ENCODE data around the gene KLHL21. TPM values are rescaled to one million over a fixed set of nuclear protein-coding genes. Genes with fewer than 3 reads are reported as not detected.

KLHL21 gene
- total and polyA plus RNA-seq, 9 of the 15 experiments (the other 6 are each of a cell fraction or from before 2014, with no cell fraction given): 2.1 to 42.1 (median 17.5) TPM

Small RNA genes lying within 50 kb of the gene (small RNA-seq; reads per million reads assigned to genes)
- gene RNU6-731P: not detected

Other genes starting within 250 kb of the KLHL21 start
Only the 7 nearest of the 12 such genes appear.
- gene PLEKHG5, start 111.2 kb downstream of the KLHL21 start, total RNA-seq (2014; rRNA removed): 0.05 and 0.20 TPM in 2 replicates
- gene PLEKHG5, start 111.2 kb downstream of the KLHL21 start, total RNA-seq (2014; rRNA removed; fragmentation: Illumina TruSeq; extraction: Trizol): 0.04 TPM in 1 of 2 replicates, not detected in the other
- not detected in 2 replicates for gene PLEKHG5, start 111.2 kb downstream of the KLHL21 start, total RNA-seq (2015; rRNA removed; fragmentation: Illumina TruSeq; extraction: Trizol)
- 0.29 TPM in 2 replicates for gene PLEKHG5, start 111.2 kb downstream of the KLHL21 start, total RNA-seq (2021)
- 0.11 and 0.16 TPM in 2 replicates for gene PLEKHG5, start 111.2 kb downstream of the KLHL21 start, polyA plus RNA-seq (2011; rRNA removed)
- gene PLEKHG5, start 111.2 kb downstream of the KLHL21 start, polyA plus RNA-seq (2014; fragmentation: Illumina TruSeq; extraction: Trizol): 0.07 and 0.12 TPM in 2 replicates
- gene PLEKHG5, start 111.2 kb downstream of the KLHL21 start, polyA plus RNA-seq (2014; fragmentation: Nextera tagmentation; extraction: Ambion mirVana): not detected
- 0.13 and 0.26 TPM in 2 replicates for gene PLEKHG5, start 111.2 kb downstream of the KLHL21 start, polyA plus RNA-seq (2014; rRNA removed)
- 47.3 and 58.4 TPM in 2 replicates for gene NOL9, start 48.4 kb downstream of the KLHL21 start, total RNA-seq (2014; rRNA removed)
- gene NOL9, start 48.4 kb downstream of the KLHL21 start, total RNA-seq (2014; rRNA removed; fragmentation: Illumina TruSeq; extraction: Trizol): 62.5 and 63.6 TPM in 2 replicates
- gene NOL9, start 48.4 kb downstream of the KLHL21 start, total RNA-seq (2015; rRNA removed; fragmentation: Illumina TruSeq; extraction: Trizol): 52.8 and 56.5 TPM in 2 replicates
- 76.5 and 79.3 TPM in 2 replicates for gene NOL9, start 48.4 kb downstream of the KLHL21 start, total RNA-seq (2021)
- 52.3 and 52.7 TPM in 2 replicates for gene NOL9, start 48.4 kb downstream of the KLHL21 start, polyA plus RNA-seq (2011; rRNA removed)
- 25.8 and 30.1 TPM in 2 replicates for gene NOL9, start 48.4 kb downstream of the KLHL21 start, polyA plus RNA-seq (2014; fragmentation: Illumina TruSeq; extraction: Trizol)
- gene NOL9, start 48.4 kb downstream of the KLHL21 start, polyA plus RNA-seq (2014; fragmentation: Nextera tagmentation; extraction: Ambion mirVana): 10 to 100 TPM in 1 of 2 experiments, 1 to 10 TPM in 1; 5.6 to 10.1 TPM
- 35.6 and 40.0 TPM in 2 replicates for gene NOL9, start 48.4 kb downstream of the KLHL21 start, polyA plus RNA-seq (2014; rRNA removed)
- not detected in 2 replicates for gene TAS1R1, start 47.6 kb downstream of the KLHL21 start, total RNA-seq (2014; rRNA removed)
- gene TAS1R1, start 47.6 kb downstream of the KLHL21 start, total RNA-seq (2014; rRNA removed; fragmentation: Illumina TruSeq; extraction: Trizol): not detected in 2 replicates
- gene TAS1R1, start 47.6 kb downstream of the KLHL21 start, total RNA-seq (2015; rRNA removed; fragmentation: Illumina TruSeq; extraction: Trizol): not detected in 2 replicates
- not detected in 2 replicates for gene TAS1R1, start 47.6 kb downstream of the KLHL21 start, total RNA-seq (2021)
- gene TAS1R1, start 47.6 kb downstream of the KLHL21 start, polyA plus RNA-seq (2011; rRNA removed): 0.04 and 0.06 TPM in 2 replicates
- gene TAS1R1, start 47.6 kb downstream of the KLHL21 start, polyA plus RNA-seq (2014; fragmentation: Illumina TruSeq; extraction: Trizol): not detected in 2 replicates
- not detected for gene TAS1R1, start 47.6 kb downstream of the KLHL21 start, polyA plus RNA-seq (2014; fragmentation: Nextera tagmentation; extraction: Ambion mirVana)
- not detected in 2 replicates for gene TAS1R1, start 47.6 kb downstream of the KLHL21 start, polyA plus RNA-seq (2014; rRNA removed)
- gene ZBTB48, start 22.9 kb downstream of the KLHL21 start, total RNA-seq (2014; rRNA removed): 42.4 and 52.4 TPM in 2 replicates
- 17.2 and 19.8 TPM in 2 replicates for gene ZBTB48, start 22.9 kb downstream of the KLHL21 start, total RNA-seq (2014; rRNA removed; fragmentation: Illumina TruSeq; extraction: Trizol)
- gene ZBTB48, start 22.9 kb downstream of the KLHL21 start, total RNA-seq (2015; rRNA removed; fragmentation: Illumina TruSeq; extraction: Trizol): 44.5 and 55.4 TPM in 2 replicates
- 52.9 and 55.3 TPM in 2 replicates for gene ZBTB48, start 22.9 kb downstream of the KLHL21 start, total RNA-seq (2021)
- gene ZBTB48, start 22.9 kb downstream of the KLHL21 start, polyA plus RNA-seq (2011; rRNA removed): 29.5 and 57.2 TPM in 2 replicates
- 24.9 and 40.6 TPM in 2 replicates for gene ZBTB48, start 22.9 kb downstream of the KLHL21 start, polyA plus RNA-seq (2014; fragmentation: Illumina TruSeq; extraction: Trizol)
- 1 to 10 TPM; 1.9 to 7.4 TPM for gene ZBTB48, start 22.9 kb downstream of the KLHL21 start, polyA plus RNA-seq (2014; fragmentation: Nextera tagmentation; extraction: Ambion mirVana)
- gene ZBTB48, start 22.9 kb downstream of the KLHL21 start, polyA plus RNA-seq (2014; rRNA removed): 50.9 and 66.9 TPM in 2 replicates
- gene PHF13, start 10.9 kb upstream of the KLHL21 start, total RNA-seq (2014; rRNA removed): 12.6 and 13.8 TPM in 2 replicates
- 11.7 and 12.6 TPM in 2 replicates for gene PHF13, start 10.9 kb upstream of the KLHL21 start, total RNA-seq (2014; rRNA removed; fragmentation: Illumina TruSeq; extraction: Trizol)
- gene PHF13, start 10.9 kb upstream of the KLHL21 start, total RNA-seq (2015; rRNA removed; fragmentation: Illumina TruSeq; extraction: Trizol): 9.8 and 10.3 TPM in 2 replicates
- gene PHF13, start 10.9 kb upstream of the KLHL21 start, total RNA-seq (2021): 30.2 and 36.1 TPM in 2 replicates
- 8.8 and 9.6 TPM in 2 replicates for gene PHF13, start 10.9 kb upstream of the KLHL21 start, polyA plus RNA-seq (2011; rRNA removed)
- gene PHF13, start 10.9 kb upstream of the KLHL21 start, polyA plus RNA-seq (2014; fragmentation: Illumina TruSeq; extraction: Trizol): 17.9 and 21.5 TPM in 2 replicates
- 1 to 10 TPM; 1.8 TPM for gene PHF13, start 10.9 kb upstream of the KLHL21 start, polyA plus RNA-seq (2014; fragmentation: Nextera tagmentation; extraction: Ambion mirVana)
- 13.2 and 13.3 TPM in 2 replicates for gene PHF13, start 10.9 kb upstream of the KLHL21 start, polyA plus RNA-seq (2014; rRNA removed)
- 31.2 and 37.6 TPM in 2 replicates for gene THAP3, start 22.0 kb upstream of the KLHL21 start, total RNA-seq (2014; rRNA removed)
- gene THAP3, start 22.0 kb upstream of the KLHL21 start, total RNA-seq (2014; rRNA removed; fragmentation: Illumina TruSeq; extraction: Trizol): 7.4 and 9.5 TPM in 2 replicates
- gene THAP3, start 22.0 kb upstream of the KLHL21 start, total RNA-seq (2015; rRNA removed; fragmentation: Illumina TruSeq; extraction: Trizol): 23.3 and 24.4 TPM in 2 replicates
- gene THAP3, start 22.0 kb upstream of the KLHL21 start, total RNA-seq (2021): 18.2 and 22.1 TPM in 2 replicates
- 12.7 and 18.9 TPM in 2 replicates for gene THAP3, start 22.0 kb upstream of the KLHL21 start, polyA plus RNA-seq (2011; rRNA removed)
- gene THAP3, start 22.0 kb upstream of the KLHL21 start, polyA plus RNA-seq (2014; fragmentation: Illumina TruSeq; extraction: Trizol): 20.0 and 23.0 TPM in 2 replicates
- gene THAP3, start 22.0 kb upstream of the KLHL21 start, polyA plus RNA-seq (2014; fragmentation: Nextera tagmentation; extraction: Ambion mirVana): 1 to 10 TPM; 1.9 to 7.0 TPM
- 28.1 and 29.3 TPM in 2 replicates for gene THAP3, start 22.0 kb upstream of the KLHL21 start, polyA plus RNA-seq (2014; rRNA removed)
- 67.5 and 87.3 TPM in 2 replicates for gene DNAJC11, start 98.9 kb upstream of the KLHL21 start, total RNA-seq (2014; rRNA removed)
- 78.9 and 86.4 TPM in 2 replicates for gene DNAJC11, start 98.9 kb upstream of the KLHL21 start, total RNA-seq (2014; rRNA removed; fragmentation: Illumina TruSeq; extraction: Trizol)
- gene DNAJC11, start 98.9 kb upstream of the KLHL21 start, total RNA-seq (2015; rRNA removed; fragmentation: Illumina TruSeq; extraction: Trizol): 76.6 and 81.4 TPM in 2 replicates
- 115 and 121 TPM in 2 replicates for gene DNAJC11, start 98.9 kb upstream of the KLHL21 start, total RNA-seq (2021)
- 42.2 and 52.7 TPM in 2 replicates for gene DNAJC11, start 98.9 kb upstream of the KLHL21 start, polyA plus RNA-seq (2011; rRNA removed)
- 109 and 123 TPM in 2 replicates for gene DNAJC11, start 98.9 kb upstream of the KLHL21 start, polyA plus RNA-seq (2014; fragmentation: Illumina TruSeq; extraction: Trizol)
- 10 to 100 TPM; 14.1 to 23.2 TPM for gene DNAJC11, start 98.9 kb upstream of the KLHL21 start, polyA plus RNA-seq (2014; fragmentation: Nextera tagmentation; extraction: Ambion mirVana)
- gene DNAJC11, start 98.9 kb upstream of the KLHL21 start, polyA plus RNA-seq (2014; rRNA removed): 79.0 and 81.4 TPM in 2 replicates